Tibial artery (tissue), 4 donors: ENCODE results near the gene EPHA5.

Experiments
- DNase-seq, 2 donors: peaks; one replicate each; pipeline ENCODE4 v3.0.0-alpha.2; 2019
- H3K27ac ChIP-seq, 2 donors: fragments of 200-600 bp; sonication (generic) in 1 of 2; 1 replicate in 1 of 2; 2 replicates in 1 of 2; pipeline ENCODE4 v1.5.1; 2018 to 2019; ENCODE audit warnings: mild to moderate bottlenecking in 1 of 2
- H3K27me3 ChIP-seq, 2 donors: fragments of 200-600 bp; sonication (generic) in 1 of 2; one replicate each; pipeline versions ENCODE4 v1.5.1 to v1.6.0; 2016 to 2019
- H3K36me3 ChIP-seq, 3 donors: fragments of 200-600 bp; sonication (generic) in 2 of 3; one replicate each; pipeline ENCODE4 v1.5.1; 2016 to 2019; ENCODE audit warnings: mild to moderate bottlenecking in 2 of 3
- H3K4me1 ChIP-seq, 4 donors: fragments of 200-600 bp; sonication (generic) in 2 of 4; 1 replicate in 3 of 4; 2 replicates in 1 of 4; pipeline ENCODE4 v1.5.1; 2016 to 2019
- H3K4me3 ChIP-seq, 2 donors: fragments of 200-600 bp; sonication (generic) in 1 of 2; 1 replicate in 1 of 2; 2 replicates in 1 of 2; pipeline ENCODE4 v1.5.1; 2018 to 2019; ENCODE audit warnings: mild to moderate bottlenecking in 2 of 2
- H3K9me3 ChIP-seq, 3 donors: fragments of 200-600 bp; sonication (generic) in 1 of 3; one replicate each; pipeline ENCODE4 v1.5.1; 2016 to 2019
- intact Hi-C: fragments of 100-400 bp; cut with DNase I; formaldehyde crosslinking; loops from one replicate; pipeline ENCODE4 v1.15.0; 2023; ENCODE audit warnings: low total_unique reads
- TF ChIP-seq, protein P1 (sequence below), 2 experiments: fragments of 200-600 bp in 1 of 2; fragments of 450-650 bp in 1 of 2; IDR thresholded peaks; one replicate each; pipeline ENCODE4 v1.5.1; 2017 to 2019; ENCODE audit warnings: antibody characterized with exemption in 2 of 2, mild to moderate bottlenecking in 1 of 2, moderate library complexity in 1 of 2

Gene EPHA5

DNA sequence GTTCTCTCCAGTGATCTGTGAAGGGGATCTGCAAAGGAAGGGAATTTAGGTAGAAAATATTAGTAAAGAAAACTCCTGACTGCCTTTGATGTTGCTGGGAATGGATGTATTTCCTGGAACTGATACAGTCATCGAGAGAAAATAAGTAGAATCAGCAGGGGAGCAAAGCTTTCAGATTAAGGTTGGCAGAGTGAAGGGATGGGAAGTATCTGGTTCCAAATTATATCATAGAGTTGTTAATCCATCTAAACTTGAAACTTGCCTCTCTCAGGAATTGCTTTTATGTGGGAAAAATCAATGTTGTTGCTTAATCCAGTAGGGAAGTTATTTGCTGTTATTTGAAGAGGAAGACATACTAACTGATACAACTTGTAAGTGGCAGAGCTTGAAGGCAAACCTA lies 19.3 kb downstream of the EPHA5 start:
- no peaks in the 10 kb centered on the region for H3K27me3 ChIP-seq
- no peaks in the 10 kb centered on the region for H3K36me3 ChIP-seq
- no peak overlapping the region for H3K4me3 ChIP-seq
- no peaks in the 10 kb centered on the region for H3K4me1 ChIP-seq
- H3K9me3 ChIP-seq: no peaks in the 10 kb centered on the region
- H3K27ac ChIP-seq: no peak overlapping the region
- TF ChIP-seq, protein P1, sequence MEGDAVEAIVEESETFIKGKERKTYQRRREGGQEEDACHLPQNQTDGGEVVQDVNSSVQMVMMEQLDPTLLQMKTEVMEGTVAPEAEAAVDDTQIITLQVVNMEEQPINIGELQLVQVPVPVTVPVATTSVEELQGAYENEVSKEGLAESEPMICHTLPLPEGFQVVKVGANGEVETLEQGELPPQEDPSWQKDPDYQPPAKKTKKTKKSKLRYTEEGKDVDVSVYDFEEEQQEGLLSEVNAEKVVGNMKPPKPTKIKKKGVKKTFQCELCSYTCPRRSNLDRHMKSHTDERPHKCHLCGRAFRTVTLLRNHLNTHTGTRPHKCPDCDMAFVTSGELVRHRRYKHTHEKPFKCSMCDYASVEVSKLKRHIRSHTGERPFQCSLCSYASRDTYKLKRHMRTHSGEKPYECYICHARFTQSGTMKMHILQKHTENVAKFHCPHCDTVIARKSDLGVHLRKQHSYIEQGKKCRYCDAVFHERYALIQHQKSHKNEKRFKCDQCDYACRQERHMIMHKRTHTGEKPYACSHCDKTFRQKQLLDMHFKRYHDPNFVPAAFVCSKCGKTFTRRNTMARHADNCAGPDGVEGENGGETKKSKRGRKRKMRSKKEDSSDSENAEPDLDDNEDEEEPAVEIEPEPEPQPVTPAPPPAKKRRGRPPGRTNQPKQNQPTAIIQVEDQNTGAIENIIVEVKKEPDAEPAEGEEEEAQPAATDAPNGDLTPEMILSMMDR (IDR thresholded peaks at IDR 0.05): no peak
- DNase-seq: no peak
- intact Hi-C loops: no loop called here

DNA sequence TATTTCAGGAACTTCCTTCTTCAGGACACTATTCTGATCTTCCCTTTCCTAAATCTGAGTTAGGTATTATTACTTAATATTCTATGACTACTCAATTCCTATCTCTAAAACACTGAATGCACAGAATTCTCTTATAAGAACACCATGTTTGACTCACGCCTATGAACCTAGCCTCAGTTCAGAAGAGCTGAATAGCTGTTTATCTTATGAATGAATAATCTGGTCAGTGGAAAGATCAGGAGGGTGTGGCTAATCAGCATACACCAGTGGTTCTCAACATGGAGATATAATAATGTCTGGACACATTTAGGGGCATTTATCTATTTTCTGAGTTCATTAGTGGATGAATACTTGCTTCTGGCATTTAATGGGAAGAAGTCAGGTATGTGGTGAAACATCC lies 24.2 kb downstream of the EPHA5 start:
- Histone ChIP-seq H3K36me3 (no peaks in the 10 kb centered on the region), H3K9me3 (no peaks in the 10 kb centered on the region), H3K27me3 (no peaks in the 10 kb centered on the region), H3K4me3 (no peak overlapping the region), H3K27ac (no peak overlapping the region), H3K4me1 (no peaks in the 10 kb centered on the region)
- TF ChIP-seq, protein P1 (IDR thresholded peaks at IDR 0.05): no peak
- no peak for DNase-seq
- intact Hi-C loops: no loop called here

DNA sequence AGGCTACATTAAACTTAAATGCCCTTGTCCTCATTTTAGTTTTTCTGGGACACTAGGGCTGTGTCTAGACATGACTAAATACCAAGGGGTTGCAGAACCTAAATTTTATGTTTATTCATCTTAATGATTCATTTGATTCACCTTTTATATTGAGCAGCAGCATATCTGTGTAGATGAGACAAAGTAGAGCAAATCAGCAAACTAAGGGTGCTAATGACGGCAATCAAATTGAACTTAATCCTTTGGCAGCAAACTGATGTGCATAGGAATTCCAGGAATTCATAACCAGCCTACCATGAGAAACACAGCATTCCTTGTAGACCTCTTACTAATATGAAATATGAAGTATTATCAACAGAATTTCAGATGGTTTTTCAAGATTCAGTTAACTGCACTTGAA lies 25.1 kb downstream of the EPHA5 start:
- Histone ChIP-seq H3K27ac (no peak overlapping the region), H3K4me1 (no peaks in the 10 kb centered on the region), H3K9me3 (no peaks in the 10 kb centered on the region), H3K27me3 (no peaks in the 10 kb centered on the region), H3K4me3 (no peak overlapping the region), H3K36me3 (no peaks in the 10 kb centered on the region)
- intact Hi-C loops: no loop called here
- TF ChIP-seq, protein P1 (IDR thresholded peaks at IDR 0.05): no peak
- DNase-seq: no peak

DNA sequence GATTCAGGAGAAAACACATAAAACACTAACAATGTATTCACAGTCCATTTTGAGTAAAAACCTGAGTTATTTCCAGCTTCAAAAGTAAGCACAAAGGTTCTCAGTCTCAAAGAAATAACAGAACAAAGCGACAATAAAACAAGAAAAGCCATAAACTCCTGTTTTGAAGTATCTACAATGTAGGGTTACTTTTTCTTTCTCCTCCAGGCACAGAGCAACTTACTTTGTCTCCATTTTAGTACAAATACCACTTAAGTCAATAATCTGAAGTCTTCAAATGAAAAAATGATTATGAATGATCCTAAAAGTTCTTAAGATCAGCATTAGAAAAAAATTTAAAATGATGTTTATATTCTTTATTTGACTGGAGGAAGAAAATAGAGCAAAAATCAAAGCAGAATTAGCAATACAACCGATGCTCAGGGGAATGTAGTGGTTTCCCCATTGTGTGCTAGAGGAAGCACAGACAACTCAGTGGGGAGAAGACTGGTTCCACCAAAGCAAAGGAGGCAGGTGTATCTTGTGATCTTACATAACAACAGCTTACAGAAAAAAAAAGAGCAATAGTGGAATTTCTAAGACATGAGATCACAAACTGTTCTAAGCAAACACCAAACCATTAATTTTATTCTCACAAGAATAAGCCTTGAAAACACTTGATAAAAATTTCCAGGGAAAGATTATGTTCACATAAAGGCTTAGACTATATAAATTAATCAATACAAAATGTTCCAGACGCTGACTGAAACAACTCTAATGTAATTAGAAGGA lies 35.1 kb downstream of the EPHA5 start:
- Histone ChIP-seq H3K27ac (no peak overlapping the region), H3K27me3 (no peaks in the 10 kb centered on the region), H3K4me1 (no peaks in the 10 kb centered on the region), H3K9me3 (no peaks in the 10 kb centered on the region), H3K36me3 (no peaks in the 10 kb centered on the region), H3K4me3 (no peak overlapping the region)
- intact Hi-C loops: no loop called here
- TF ChIP-seq, protein P1 (IDR thresholded peaks at IDR 0.05): no peak
- DNase-seq: no peak

DNA sequence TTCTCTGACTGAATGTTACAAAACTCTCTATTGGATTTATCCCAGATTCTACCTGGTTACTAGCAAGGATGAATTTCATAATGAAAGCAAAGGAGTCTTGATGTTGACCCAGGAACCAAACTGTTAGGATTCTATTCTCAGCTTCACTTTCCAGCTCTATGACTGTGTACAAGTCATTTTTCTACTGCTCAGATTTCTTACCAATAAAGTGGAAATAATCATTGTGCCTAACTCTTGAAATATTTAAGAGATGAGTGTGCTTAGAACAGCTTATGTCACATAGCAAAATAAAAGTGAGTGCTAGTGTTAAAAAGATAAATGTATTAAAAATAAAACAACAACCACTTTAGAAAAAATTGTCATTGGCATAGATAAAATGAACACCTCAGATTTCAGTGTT lies 45.6 kb downstream of the EPHA5 start:
- DNase-seq: no peak
- Histone ChIP-seq H3K36me3 (no peaks in the 10 kb centered on the region), H3K9me3 (no peaks in the 10 kb centered on the region), H3K27ac (no peak overlapping the region), H3K4me3 (no peak overlapping the region), H3K4me1 (no peaks in the 10 kb centered on the region), H3K27me3 (no peaks in the 10 kb centered on the region)
- TF ChIP-seq, protein P1 (IDR thresholded peaks at IDR 0.05): no peak
- intact Hi-C loops: no loop called here
